DND-41 (cell line): Measurements from ENCODE around the gene TBC1D22A.

Experiments used
- ATAC-seq: fragments of 200-7000 bp; cut with Tn5 transposase; 3 replicates; pipeline ENCODE4 v1.9.1; 2021; ENCODE audit warnings: low read depth; ENCODE audit not compliant: insufficient read depth
- DNase-seq: peaks from one replicate; pipeline ENCODE4 v3.0.0-alpha.2; 2020
- H2AFZ ChIP-seq: 2 replicates; pipeline ENCODE4 v1.6.0; 2012; ENCODE audit warnings: low read depth, low read length
- H3K27ac ChIP-seq: 2 replicates; pipeline ENCODE4 v1.5.1; 2012; ENCODE audit warnings: low read length, inconsistent platforms
- H3K27me3 ChIP-seq: fragments of 200-600 bp; sonication (generic); 2 replicates; pipeline ENCODE4 v1.6.0; 2012; ENCODE audit warnings: low read length, mild to moderate bottlenecking, inconsistent platforms; ENCODE audit not compliant: insufficient read depth, poor library complexity
- H3K36me3 ChIP-seq: 2 replicates; pipeline ENCODE4 v1.5.1; 2012; ENCODE audit warnings: low read length, inconsistent platforms; ENCODE audit not compliant: insufficient read depth
- H3K4me1 ChIP-seq: 2 replicates; pipeline ENCODE4 v1.5.1; 2012; ENCODE audit warnings: mild to moderate bottlenecking, low read length; ENCODE audit not compliant: insufficient read depth
- H3K4me2 ChIP-seq: 2 replicates; pipeline ENCODE4 v1.6.0; 2012; ENCODE audit warnings: mild to moderate bottlenecking, moderate library complexity, low read length, inconsistent platforms; ENCODE audit not compliant: insufficient read depth
- H3K4me3 ChIP-seq, 2 experiments: fragments of 200-600 bp in 1 of 2; shearing (Covaris generic) in 1 of 2; 2 replicates each; pipeline ENCODE4 v1.5.1; 2012 to 2016; ENCODE audit warnings: inconsistent platforms in 2 of 2, low read length in 2 of 2, mild to moderate bottlenecking in 2 of 2, low read depth in 1 of 2, moderate library complexity in 1 of 2
- H3K79me2 ChIP-seq: 2 replicates; pipeline ENCODE4 v1.6.0; 2012; ENCODE audit warnings: low read length, inconsistent platforms; ENCODE audit not compliant: insufficient read depth
- H3K9ac ChIP-seq: 2 replicates; pipeline ENCODE4 v1.6.0; 2012; ENCODE audit warnings: low read depth, mild to moderate bottlenecking, inconsistent platforms, low read length, moderate library complexity
- H3K9me3 ChIP-seq: 2 replicates; pipeline ENCODE4 v1.5.1; 2012; ENCODE audit warnings: low read length, moderate library complexity, mild to moderate bottlenecking, inconsistent platforms; ENCODE audit not compliant: insufficient read depth, severe bottlenecking
- H4K20me1 ChIP-seq: 2 replicates; pipeline ENCODE4 v1.6.0; 2012; ENCODE audit warnings: low read length; ENCODE audit not compliant: insufficient read depth
- EZH2 ChIP-seq: IDR thresholded peaks from 3 replicates; pipeline ENCODE4 v1.6.1; 2012; ENCODE audit warnings: borderline replicate concordance, low read depth, mild to moderate bottlenecking, moderate library complexity, low read length, inconsistent platforms; ENCODE audit not compliant: severe bottlenecking
- TF ChIP-seq, protein P1 (sequence below): IDR thresholded peaks from 2 replicates; pipeline ENCODE4 v1.5.1; 2012; ENCODE audit warnings: borderline replicate concordance, low read length, moderate library complexity, mild to moderate bottlenecking; ENCODE audit not compliant: poor library complexity, severe bottlenecking; ENCODE audit errors: extremely low read depth

Gene TBC1D22A

DNA sequence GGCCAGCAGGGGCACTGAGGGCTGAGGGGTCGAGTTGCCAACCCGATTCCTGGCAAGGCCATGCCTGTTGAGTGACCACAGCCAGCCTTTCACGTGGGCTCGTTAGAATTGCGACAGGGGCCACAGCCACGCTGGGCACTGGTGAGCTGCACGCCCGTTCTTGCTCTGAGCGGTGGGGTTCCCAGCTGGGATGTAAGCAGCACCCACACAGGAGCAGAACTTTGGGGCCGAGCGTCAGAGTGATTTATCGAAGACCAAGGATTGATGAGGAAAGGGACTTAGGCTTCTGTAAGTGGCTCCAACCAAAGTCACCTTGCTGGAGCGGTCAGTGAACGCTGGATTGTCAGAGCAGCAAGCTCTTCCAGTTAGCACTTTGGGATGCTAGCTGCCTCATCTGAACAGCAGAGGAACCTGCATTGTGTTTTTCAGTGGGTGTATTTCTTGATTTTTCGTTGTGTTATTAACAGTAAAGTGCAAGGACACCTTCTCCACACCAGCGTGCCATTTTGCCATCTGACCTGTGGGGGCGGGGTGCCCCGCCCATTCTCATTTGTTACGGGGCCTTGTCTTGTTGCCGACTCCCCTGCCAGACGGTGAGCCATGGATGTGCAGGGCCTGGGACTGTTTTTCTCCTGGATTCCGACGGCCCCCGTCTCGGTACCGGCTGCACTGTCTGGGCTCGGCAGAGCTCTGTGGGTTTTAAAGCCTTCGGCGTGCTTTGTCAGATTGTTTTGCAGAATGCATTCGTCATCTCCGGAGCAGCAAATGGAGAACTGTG is 202.5 kb downstream of the TBC1D22A start:
- Histone ChIP-seq H3K9me3 (no peaks in the 10 kb centered on the region), H3K4me1 (no peaks in the 10 kb centered on the region), H3K9ac (no peak overlapping the region), H4K20me1 (peaks cover 28% of the 10 kb centered on the region), H3K27ac (no peak overlapping the region), H3K79me2 (peaks cover 3% of the 10 kb centered on the region), H3K4me2 (no peak overlapping the region), H2AFZ (no peak overlapping the region), H3K4me3 (no peak overlapping the region), H3K27me3 (no peaks in the 10 kb centered on the region), H3K36me3 (no peaks in the 10 kb centered on the region)
- TF ChIP-seq, protein P1, sequence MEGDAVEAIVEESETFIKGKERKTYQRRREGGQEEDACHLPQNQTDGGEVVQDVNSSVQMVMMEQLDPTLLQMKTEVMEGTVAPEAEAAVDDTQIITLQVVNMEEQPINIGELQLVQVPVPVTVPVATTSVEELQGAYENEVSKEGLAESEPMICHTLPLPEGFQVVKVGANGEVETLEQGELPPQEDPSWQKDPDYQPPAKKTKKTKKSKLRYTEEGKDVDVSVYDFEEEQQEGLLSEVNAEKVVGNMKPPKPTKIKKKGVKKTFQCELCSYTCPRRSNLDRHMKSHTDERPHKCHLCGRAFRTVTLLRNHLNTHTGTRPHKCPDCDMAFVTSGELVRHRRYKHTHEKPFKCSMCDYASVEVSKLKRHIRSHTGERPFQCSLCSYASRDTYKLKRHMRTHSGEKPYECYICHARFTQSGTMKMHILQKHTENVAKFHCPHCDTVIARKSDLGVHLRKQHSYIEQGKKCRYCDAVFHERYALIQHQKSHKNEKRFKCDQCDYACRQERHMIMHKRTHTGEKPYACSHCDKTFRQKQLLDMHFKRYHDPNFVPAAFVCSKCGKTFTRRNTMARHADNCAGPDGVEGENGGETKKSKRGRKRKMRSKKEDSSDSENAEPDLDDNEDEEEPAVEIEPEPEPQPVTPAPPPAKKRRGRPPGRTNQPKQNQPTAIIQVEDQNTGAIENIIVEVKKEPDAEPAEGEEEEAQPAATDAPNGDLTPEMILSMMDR = no peak
- no peak for TF ChIP-seq EZH2
- ATAC-seq (no peak), DNase-seq (no peak)

DNA sequence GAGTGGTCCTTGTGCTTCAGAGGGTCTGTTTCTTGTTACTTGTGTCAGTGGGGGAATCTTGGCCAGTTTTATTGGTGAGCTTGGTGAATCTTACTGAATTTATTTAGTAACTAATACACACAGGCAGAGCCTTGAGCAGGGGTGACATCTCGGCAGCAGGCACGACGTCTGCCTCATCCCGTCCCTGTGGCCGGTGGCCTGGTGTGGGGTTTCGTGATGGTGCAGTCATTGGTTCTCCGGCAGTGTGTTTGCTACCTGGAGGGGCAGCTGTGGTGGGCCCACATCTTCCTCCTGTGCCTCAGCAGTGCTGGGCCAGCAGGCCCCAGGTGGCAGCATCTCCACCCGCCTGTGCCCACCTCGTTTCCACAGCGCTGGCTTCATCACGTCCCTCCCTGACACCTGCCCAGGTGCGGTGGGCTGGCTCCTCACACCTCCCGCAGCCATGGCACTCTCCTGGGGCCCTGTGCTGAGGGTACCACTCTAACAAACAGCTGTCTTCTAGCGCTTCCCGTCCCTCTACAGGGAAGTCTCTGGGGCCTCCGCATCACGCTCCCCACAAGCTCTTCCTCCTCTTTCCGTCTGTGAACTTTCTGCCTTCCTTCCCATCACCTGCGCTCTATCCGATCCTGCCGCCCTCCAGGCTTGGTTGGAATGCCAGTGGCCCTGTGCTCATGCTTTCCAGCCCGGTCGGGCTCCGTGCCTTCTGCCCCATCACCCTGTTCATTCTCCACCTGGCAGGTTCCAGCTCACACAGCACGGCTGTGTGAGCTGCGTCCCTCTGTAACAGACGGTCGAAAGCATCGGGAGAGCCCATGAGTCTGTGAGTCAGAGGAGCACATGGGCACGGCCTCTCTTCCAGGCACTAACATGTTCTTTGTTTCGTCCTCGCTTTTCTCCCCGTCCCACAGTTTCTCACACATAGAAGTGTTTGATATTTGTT is 203.4 kb downstream of the TBC1D22A start:
- no peak overlapping the region for H2AFZ ChIP-seq
- no peak overlapping the region for H3K27ac ChIP-seq
- no peak for TF ChIP-seq EZH2
- TF ChIP-seq, protein P1 = no peak
- H3K79me2 ChIP-seq = peaks cover 3% of the 10 kb centered on the region
- no peak overlapping the region for H3K4me2 ChIP-seq
- H3K9ac ChIP-seq = no peak overlapping the region
- H3K4me3 ChIP-seq = no peak overlapping the region
- H3K4me1 ChIP-seq = no peaks in the 10 kb centered on the region
- no peaks in the 10 kb centered on the region for H3K9me3 ChIP-seq
- H3K36me3 ChIP-seq = no peaks in the 10 kb centered on the region
- peaks cover 35% of the 10 kb centered on the region for H4K20me1 ChIP-seq
- ATAC-seq (no peak), DNase-seq (no peak)
- no peaks in the 10 kb centered on the region for H3K27me3 ChIP-seq

DNA sequence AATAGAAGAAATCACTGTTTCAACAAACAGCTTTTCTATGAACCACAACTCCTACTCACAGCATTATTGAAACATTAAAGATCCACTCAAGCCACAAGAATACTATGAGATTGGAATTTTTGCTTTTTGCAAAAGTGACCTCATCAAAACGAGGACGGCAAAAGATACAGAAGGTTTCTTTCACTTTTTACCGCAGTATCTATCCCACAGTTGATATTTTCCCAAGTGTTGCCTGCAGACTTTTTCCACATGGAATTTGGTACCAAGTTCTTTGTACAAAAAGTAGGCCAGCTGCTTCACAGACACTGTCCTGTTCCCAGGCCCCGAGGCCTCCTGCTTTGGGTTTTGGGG is 204.0 kb downstream of the TBC1D22A start:
- Histone ChIP-seq H3K79me2 (peaks cover 3% of the 10 kb centered on the region), H3K4me3 (no peak overlapping the region)
- DNase-seq = no peak

More for the DNA sequence above, 204.0 kb downstream of the TBC1D22A start:
- TF ChIP-seq, protein P1 = no peak
- TF ChIP-seq EZH2 = no peak
- Histone ChIP-seq H3K27ac (no peak overlapping the region), H3K4me2 (no peak overlapping the region), H3K36me3 (no peaks in the 10 kb centered on the region), H4K20me1 (peaks cover 36% of the 10 kb centered on the region), H3K27me3 (no peaks in the 10 kb centered on the region), H2AFZ (no peak overlapping the region), H3K4me1 (no peaks in the 10 kb centered on the region), H3K9ac (no peak overlapping the region), H3K9me3 (no peaks in the 10 kb centered on the region)
- no peak for ATAC-seq
